ENCODE results near the gene NMT2.

NMT2 gene

GRCh38 chr10:15096661-15097010 lies 71.9 kb downstream of the NMT2 start:
- DNase-seq (ENCODE audit: low spot score) (no peak), FAIRE-seq (no peak)

GRCh38 chr10:15092855-15093408 lies 75.6 kb downstream of the NMT2 start:
- DNase-seq (ENCODE audit: low spot score): no peak
- no peak for FAIRE-seq

DNA sequence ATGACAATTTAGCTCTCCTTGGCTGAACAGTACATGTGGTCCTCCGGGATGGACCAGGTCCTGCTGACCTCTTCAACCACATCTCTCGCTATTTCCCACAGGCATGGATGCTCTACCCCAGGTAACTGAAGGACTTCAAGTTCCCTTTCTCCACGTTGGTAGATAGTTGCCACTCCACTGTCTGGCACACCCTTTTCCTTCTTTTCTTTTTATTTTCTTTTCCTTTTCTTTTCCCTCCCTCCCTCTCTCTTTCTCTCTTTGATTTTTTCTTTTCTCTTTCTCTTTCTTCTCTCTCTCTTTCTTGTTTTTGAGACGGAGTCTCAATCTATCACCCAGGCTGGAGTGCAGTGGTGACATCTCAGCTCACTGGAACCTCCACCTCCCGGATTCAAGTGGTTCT lies 77.1 kb downstream of the NMT2 start:
- FAIRE-seq (no peak), DNase-seq (ENCODE audit: low spot score) (no peak)

DNA sequence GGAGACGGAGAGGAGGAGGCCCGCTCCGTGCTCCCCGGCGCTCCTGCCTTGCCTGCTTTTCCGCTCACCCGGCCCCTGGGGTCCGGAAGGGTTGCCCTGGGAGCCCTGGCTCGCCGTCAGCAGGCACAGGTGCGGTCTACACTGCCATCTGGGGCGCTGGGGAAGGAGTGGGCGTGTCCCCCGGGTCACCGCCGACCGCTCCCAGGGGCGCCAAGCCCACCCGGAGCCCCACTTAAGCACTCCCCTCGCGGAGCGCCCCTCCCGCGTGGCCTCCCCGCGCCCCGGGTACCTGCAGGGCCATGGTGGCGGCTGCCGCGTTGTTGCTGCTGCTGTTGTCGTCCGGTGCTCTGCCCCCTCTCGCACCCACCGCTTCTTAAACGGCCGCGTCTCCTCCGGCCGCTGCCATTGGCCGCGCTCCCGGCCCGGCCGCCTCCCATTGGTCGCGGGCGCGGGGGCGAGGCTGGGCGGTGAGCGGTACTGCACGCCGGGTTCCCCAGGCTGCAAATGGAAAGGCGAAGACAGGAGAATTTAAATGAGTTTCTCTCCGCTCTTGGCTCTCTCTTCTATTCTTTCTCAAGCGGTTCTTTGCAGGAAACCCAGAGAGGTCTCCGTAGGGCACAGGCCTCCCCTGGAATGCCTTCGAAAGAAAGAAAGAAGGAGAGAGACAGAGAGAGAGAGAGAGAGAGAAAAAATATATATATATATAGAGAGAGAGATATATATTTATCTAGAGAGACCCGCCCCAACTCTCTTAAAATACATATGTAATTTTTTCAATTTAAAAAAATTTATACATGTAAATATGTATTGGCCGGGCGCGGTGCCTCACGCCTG lies 79.8 kb downstream of the NMT2 start, which contains the start of gene ACBD7:
ACBD7 (minus strand) TSS at position 349 of the 834 bp plus-strand sequence; CDS start at position 301, 48 bp downstream.
- FAIRE-seq: peak; percentile 5
- DNase-seq (ENCODE audit: low spot score): peak; percentile 96

DNA sequence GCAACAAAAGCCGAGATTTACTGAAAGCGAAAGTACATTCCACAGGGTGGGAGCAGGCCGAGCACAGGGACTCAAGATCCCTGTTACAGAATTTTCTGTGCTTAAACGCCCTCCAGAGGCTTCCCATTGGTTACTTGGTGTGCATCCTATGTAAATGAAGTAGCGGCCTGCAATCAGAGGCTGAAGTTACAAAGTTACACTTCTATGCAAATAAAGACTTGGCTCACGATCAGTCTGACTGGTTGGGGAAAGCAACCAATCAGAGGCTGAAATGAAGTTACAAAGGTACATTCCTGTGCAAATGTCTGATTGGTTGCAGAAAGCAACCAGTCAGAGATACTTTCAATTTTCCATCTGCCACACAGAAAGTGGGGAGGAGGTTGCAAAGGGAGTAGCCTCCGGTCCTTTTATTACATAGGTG lies 84.0 kb downstream of the NMT2 start:
- FAIRE-seq (no peak), DNase-seq (ENCODE audit: low spot score) (peak; percentile 74)

- DNase-seq (ENCODE audit: low spot score) (peak; percentile 45), FAIRE-seq (no peak)
These were observed 84.6 kb downstream of the NMT2 start for GRCh38 chr10:15083674-15084501.

DNA sequence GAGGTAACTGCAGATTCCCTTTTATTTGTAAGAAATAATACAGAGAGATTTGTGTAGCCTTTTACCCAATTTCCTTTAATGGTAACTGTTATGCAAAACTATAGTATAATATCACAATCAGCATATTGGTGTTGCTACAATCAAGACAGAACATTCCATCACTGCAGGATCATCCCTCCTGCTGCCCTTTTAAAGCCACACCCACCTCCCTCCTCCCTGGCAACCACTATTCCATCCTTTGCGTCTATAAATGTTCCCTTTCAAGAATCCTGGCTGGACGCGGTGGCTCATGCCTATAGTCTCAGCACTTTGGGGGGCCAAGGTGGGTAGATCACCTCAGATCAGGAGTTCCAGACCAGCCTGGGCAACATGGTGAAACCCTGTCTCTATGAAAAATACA lies 93.1 kb downstream of the NMT2 start:
- DNase-seq (ENCODE audit: low spot score) (no peak), FAIRE-seq (no peak)

DNA sequence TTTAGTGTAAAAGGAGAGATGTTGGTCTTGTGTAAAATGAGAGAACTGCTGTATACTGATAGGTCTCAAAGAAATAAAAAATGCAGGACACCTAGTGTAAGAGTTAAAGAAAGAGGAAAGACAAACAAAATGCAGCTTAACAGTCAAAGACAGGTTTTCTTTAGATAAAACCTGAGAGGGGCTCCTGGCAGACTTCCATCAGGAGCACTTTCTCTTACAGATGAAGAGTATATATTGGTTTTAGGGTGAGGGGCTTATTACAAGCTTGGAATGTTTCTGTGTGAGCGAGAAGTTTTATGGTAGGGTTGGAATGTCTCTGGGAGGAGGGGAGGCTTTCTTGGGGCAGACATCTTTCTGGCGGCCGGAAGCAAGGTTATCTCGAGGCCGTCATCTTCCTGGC lies 96.1 kb downstream of the NMT2 start:
- FAIRE-seq (no peak), DNase-seq (ENCODE audit: low spot score) (no peak)

- DNase-seq (ENCODE audit: low spot score) (no peak), FAIRE-seq (no peak)
These were observed 99.3 kb downstream of the NMT2 start for GRCh38 chr10:15069230-15069629.

- DNase-seq (ENCODE audit: low spot score) (no peak), FAIRE-seq (no peak)
These were observed 99.7 kb downstream of the NMT2 start for GRCh38 chr10:15068802-15069201.

DNA sequence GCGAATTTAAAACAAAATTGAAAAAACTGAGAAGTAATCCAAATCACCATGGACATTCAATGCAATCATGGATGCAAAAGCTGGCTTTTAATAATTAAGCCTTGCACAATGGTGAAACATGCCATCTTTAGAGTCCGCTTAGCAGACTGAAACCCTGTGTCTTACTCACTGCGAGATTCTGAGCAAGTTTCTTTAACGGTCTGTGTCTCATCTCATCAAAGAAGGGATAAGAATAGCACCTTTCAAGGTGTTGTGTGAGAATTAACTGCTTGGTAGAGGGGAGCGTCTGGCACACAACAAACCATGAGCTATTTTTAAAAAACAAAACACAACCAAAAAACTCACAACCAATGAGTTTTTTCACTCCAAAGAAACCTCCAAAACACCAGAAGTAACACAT lies 101.3 kb downstream of the NMT2 start:
- FAIRE-seq (no peak), DNase-seq (ENCODE audit: low spot score) (no peak)

DNA sequence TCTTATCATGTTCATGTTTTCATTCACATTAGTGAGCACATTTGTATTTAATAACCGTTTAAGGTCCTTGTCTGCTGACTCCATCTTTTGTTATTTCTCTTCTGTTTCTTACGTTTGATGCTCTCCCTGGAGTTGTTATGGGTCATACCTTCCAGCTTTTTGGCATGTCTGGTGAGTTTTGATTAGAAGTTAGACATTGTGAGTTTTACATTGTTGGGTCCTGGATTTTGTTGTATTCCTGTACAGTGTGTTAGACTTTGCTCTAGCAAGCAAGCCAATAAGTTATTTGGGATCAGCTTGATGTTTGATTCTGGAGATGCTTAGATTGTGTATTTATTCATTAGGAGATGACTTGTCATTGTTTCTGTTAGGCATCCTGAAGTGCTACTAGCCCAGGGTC lies 107.9 kb downstream of the NMT2 start:
- FAIRE-seq: no peak
- DNase-seq (ENCODE audit: low spot score): no peak

DNA sequence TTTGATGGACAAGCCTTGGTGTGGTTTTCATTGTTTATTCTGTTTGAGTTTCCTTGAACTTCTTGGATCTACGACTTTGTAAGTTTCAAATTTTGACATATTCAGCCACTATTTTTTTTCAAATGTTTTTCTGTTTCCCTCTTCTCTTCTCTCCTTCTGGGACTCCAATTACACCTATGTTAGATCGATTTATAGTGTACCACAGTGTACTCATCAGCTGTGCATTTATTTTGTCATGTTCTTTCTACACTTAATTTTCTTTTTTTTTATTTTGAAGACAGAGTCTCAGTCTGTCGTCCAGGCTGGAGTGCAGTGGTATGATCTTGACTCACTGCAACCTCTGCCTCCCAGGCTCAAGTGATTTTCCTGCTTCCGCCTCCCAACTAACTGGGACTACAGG lies 108.6 kb downstream of the NMT2 start:
- FAIRE-seq (no peak), DNase-seq (ENCODE audit: low spot score) (no peak)

DNA sequence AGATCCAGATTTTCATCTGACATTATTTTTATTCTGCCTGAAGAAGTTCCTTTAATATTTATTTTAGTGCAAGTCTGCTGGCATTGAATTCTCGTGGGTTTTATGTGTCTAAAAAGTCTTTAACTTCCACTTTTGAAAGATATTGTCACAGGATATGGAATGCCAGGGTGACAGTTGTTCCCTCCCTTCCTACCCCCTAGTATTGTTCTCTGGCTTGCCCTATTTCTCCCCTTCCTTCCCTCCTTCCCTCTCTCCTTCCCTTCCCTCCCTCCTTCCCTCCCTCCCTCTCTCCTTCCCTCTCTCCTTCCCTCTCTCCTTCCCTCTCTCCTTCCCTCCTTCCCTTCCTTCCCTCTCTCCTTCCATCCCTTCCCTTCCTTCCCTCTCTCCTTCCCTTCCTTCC lies 109.8 kb downstream of the NMT2 start:
- FAIRE-seq: no peak
- DNase-seq (ENCODE audit: low spot score): no peak

Data from urothelium cell line (cell line).